Esophagus squamous epithelium (tissue), 5 donors: Measurements from ENCODE around the gene CARS1. TPM values are rescaled to one million over a fixed set of nuclear protein-coding genes. Genes with fewer than 3 reads are reported as not detected.
A peak's percentile ranks its signal among the peaks of the same experiment; 100 is the strongest.

Experiments used
- DNase-seq: peaks from one replicate; lab custom pipeline; 2025; lab: John Stamatoyannopoulos, UW
- H3K27ac ChIP-seq, 4 donors: fragments of 200-600 bp; sonication (generic); one replicate each; pipeline ENCODE4 v1.5.1; 2016 to 2019; ENCODE audit warnings: mild to moderate bottlenecking in 1 of 4
- H3K27me3 ChIP-seq, 4 donors: fragments of 200-600 bp; sonication (generic); 1 replicate in 3 of 4; 2 replicates in 1 of 4; pipeline versions ENCODE4 v1.5.1 to v1.6.0; 2017 to 2021; ENCODE audit warnings: antibody characterized with exemption in 1 of 4
- H3K36me3 ChIP-seq, 3 donors: fragments of 200-600 bp; sonication (generic); one replicate each; pipeline ENCODE4 v1.5.1; 2016 to 2019
- H3K4me1 ChIP-seq, 3 donors: fragments of 200-600 bp; sonication (generic); one replicate each; pipeline ENCODE4 v1.5.1; 2017 to 2019
- H3K4me3 ChIP-seq, 4 donors: fragments of 200-600 bp; sonication (generic); 1 replicate in 3 of 4; 2 replicates in 1 of 4; pipeline ENCODE4 v1.5.1; 2016 to 2019; ENCODE audit warnings: mild to moderate bottlenecking in 2 of 4, moderate library complexity in 1 of 4
- H3K9me3 ChIP-seq, 3 donors: fragments of 200-600 bp; sonication (generic); one replicate each; pipeline ENCODE4 v1.5.1; 2016 to 2019
- POLR2A ChIP-seq, 4 donors: fragments of 450-650 bp; IDR thresholded peaks; one replicate each; pipeline ENCODE4 v1.6.1; 2017; ENCODE audit warnings: antibody characterized with exemption in 4 of 4, mild to moderate bottlenecking in 4 of 4, moderate library complexity in 3 of 4
- WGBS, 2 donors: methylation state at CpG; one replicate each; pipeline ENCODE4 v1.1.5; 2018; 5-methylcytosine and 5-hydroxymethylcytosine counted together
- intact Hi-C: fragments of 100-400 bp; cut with DNase I; formaldehyde crosslinking; loops from one replicate; pipeline ENCODE4 v1.15.0; 2022
- total RNA-seq, 4 donors: library from RNA; depleted of rRNA; stranded (reverse); fragments of >200 nt; gene quantifications; one replicate each; pipeline ENCODE4 v1.1.0, GENCODE V29; 2016
- TF ChIP-seq, protein P1 (sequence below), 6 experiments: fragments of 450-650 bp in 4 of 6; fragments of 200-600 bp in 2 of 6; sonication (generic) in 2 of 6; IDR thresholded peaks; one replicate each; pipeline ENCODE4 v1.5.1; 2016 to 2019; ENCODE audit warnings: antibody characterized with exemption in 6 of 6, mild to moderate bottlenecking in 4 of 6, moderate library complexity in 4 of 6
- donor health status: DM: yes; HTN: yes; CAD: no.

The CARS1 gene
- total RNA-seq, 4 donors from 2014 or later: 22.7 to 35.7 (median 28.4) TPM

DNA sequence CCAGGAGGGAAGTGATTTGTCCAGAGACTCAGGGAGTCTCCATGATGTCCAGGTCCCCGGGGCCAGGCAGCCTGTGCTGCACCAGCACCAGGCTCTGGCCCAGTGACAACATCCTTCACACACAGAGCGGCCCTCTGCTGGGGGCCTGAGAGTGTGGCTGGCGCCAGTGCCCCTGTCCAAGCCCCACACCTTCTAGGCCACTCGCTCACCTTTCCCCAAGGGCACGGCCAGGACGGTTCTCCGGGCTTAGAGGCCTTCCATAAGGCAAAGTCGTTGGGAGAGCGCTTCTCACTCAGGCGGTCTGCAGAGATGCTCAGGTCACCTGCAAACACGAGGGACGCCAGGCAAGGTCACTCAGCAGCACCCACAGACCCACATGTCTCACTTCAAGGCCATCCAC is 37.2 kb downstream of the CARS1 start:
- H3K27me3 ChIP-seq: no peaks in the 10 kb centered on the region
- no peak overlapping the region for H3K27ac ChIP-seq
- DNase-seq: no peak
- WGBS, 2 donors: 90 to 92% methylated on average over 5 to 6 of the region's 12 CpGs
- no peaks in the 10 kb centered on the region for H3K9me3 ChIP-seq
- peaks cover 0 to 34% (median 6%) of the 10 kb centered on the region in 3 donors for H3K4me1 ChIP-seq
- no peak overlapping the region for H3K4me3 ChIP-seq
- TF ChIP-seq, protein P1, sequence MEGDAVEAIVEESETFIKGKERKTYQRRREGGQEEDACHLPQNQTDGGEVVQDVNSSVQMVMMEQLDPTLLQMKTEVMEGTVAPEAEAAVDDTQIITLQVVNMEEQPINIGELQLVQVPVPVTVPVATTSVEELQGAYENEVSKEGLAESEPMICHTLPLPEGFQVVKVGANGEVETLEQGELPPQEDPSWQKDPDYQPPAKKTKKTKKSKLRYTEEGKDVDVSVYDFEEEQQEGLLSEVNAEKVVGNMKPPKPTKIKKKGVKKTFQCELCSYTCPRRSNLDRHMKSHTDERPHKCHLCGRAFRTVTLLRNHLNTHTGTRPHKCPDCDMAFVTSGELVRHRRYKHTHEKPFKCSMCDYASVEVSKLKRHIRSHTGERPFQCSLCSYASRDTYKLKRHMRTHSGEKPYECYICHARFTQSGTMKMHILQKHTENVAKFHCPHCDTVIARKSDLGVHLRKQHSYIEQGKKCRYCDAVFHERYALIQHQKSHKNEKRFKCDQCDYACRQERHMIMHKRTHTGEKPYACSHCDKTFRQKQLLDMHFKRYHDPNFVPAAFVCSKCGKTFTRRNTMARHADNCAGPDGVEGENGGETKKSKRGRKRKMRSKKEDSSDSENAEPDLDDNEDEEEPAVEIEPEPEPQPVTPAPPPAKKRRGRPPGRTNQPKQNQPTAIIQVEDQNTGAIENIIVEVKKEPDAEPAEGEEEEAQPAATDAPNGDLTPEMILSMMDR (IDR thresholded peaks at IDR 0.05): no peak
- TF ChIP-seq POLR2A (IDR thresholded peaks at IDR 0.05): no peak
- peaks cover 34 to 77% (median 47%) of the 10 kb centered on the region in 3 donors for H3K36me3 ChIP-seq
- intact Hi-C loops: no loop called here

DNA sequence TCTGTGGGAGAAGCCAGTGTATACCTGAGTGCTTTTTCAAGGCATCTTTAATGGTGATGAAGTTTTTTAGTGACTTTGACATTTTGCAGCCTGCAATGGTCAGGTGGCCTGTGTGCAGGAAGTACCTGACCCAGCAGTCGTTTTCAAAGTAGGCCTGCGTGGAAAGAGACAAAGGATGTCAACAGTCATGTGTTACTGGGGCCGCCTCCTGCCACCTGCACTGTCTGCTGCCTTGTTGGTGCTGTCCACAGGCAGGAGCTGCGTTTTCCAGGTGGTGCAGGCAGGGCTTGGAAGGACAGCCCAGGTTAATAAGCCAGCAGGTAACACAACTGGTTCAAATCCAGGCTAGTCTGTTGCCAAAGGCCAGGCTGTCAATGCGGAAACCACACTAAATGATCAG is 38.6 kb downstream of the CARS1 start:
- Histone ChIP-seq H3K36me3 (peaks cover 34 to 81% (median 46%) of the 10 kb centered on the region in 3 donors), H3K4me1 (peaks cover 0 to 48% (median 13%) of the 10 kb centered on the region in 3 donors), H3K27me3 (no peaks in the 10 kb centered on the region), H3K27ac (no peak overlapping the region), H3K9me3 (no peaks in the 10 kb centered on the region), H3K4me3 (no peak overlapping the region)
- 62 to 69% methylated on average over 4 of the region's 5 CpGs for WGBS, 2 donors
- intact Hi-C loops: loop anchor here (10.0 kb wide), 1 partner anchor 74 kb away; no protein-coding TSS in a partner anchor
- DNase-seq: no peak
- TF ChIP-seq, protein P1 (IDR thresholded peaks at IDR 0.05): no peak
- no peak for TF ChIP-seq POLR2A (IDR thresholded peaks at IDR 0.05)

DNA sequence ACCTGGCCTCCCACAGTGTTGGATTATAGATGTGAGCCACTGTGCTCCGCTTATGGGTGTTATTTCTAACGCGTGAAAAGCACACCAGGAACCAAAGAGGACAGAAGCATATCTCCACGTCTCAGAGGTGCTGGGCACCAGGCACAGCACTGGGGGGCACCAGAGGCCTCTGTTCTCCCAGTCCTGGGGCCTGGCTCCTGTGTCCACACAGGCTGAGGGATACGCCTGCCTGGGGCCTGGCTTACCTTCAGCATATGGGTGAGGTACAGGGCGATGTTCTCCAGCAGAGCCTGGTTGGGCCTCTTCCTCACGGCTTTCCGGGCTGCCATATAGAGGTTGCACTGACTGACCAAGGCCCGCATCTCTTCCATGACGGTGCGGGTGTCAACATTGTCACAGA is 40.4 kb downstream of the CARS1 start:
- intact Hi-C loops: loop anchor here (10.0 kb wide), 1 partner anchor 72 kb away; no protein-coding TSS in a partner anchor
- no peak overlapping the region for H3K27ac ChIP-seq

DNA sequence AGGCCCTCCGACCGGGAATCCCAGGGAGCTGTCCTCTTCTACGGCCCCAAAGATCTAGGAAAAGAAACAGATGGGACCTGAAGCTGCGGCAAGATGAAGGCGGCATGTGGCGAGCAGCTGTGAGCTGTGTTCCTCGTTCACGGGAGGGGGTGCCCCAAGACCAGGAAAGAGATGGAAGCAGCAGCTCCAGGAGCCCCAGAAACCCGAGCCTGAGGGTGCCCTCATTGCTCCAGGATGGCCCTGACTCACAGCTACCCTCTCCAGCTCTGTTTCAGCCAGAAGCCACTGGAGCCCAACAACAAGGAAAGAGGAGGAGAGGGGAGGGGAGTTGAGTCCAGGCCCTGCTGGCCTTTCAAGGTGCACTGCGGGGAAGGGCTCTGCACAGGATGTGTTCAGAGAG is 41.4 kb downstream of the CARS1 start:
- Histone ChIP-seq H3K9me3 (no peaks in the 10 kb centered on the region), H3K4me1 (peaks cover 0 to 33% (median 15%) of the 10 kb centered on the region in 3 donors), H3K27me3 (no peaks in the 10 kb centered on the region), H3K36me3 (peaks cover 46 to 95% (median 52%) of the 10 kb centered on the region in 3 donors), H3K27ac (no peak overlapping the region), H3K4me3 (no peak overlapping the region)
- DNase-seq: no peak
- TF ChIP-seq, protein P1 (IDR thresholded peaks at IDR 0.05): no peak
- no peak for TF ChIP-seq POLR2A (IDR thresholded peaks at IDR 0.05)
- WGBS, 2 donors: 80 to 86% methylated on average over 5 to 10 of the region's 10 CpGs
- intact Hi-C loops: loop anchor here (10.0 kb wide), 1 partner anchor 71 kb away; no protein-coding TSS in a partner anchor

More for the DNA sequence above, 40.4 kb downstream of the CARS1 start:
- no peak for DNase-seq
- Histone ChIP-seq H3K4me3 (no peak overlapping the region), H3K9me3 (no peaks in the 10 kb centered on the region), H3K36me3 (peaks cover 41 to 85% (median 46%) of the 10 kb centered on the region in 3 donors), H3K4me1 (peaks cover 0 to 42% (median 15%) of the 10 kb centered on the region in 3 donors), H3K27me3 (no peaks in the 10 kb centered on the region)
- TF ChIP-seq, protein P1 (IDR thresholded peaks at IDR 0.05): no peak
- TF ChIP-seq POLR2A (IDR thresholded peaks at IDR 0.05): no peak
- 93 to 95% methylated on average over 3 to 4 of the region's 11 CpGs for WGBS, 2 donors

GRCh38 chr11:3014943-3015342 is 42.3 kb downstream of the CARS1 start:
- peaks cover 0 to 30% (median 15%) of the 10 kb centered on the region in 3 donors for H3K4me1 ChIP-seq
- intact Hi-C loops: loop anchor here (10.0 kb wide), 1 partner anchor 70 kb away; no protein-coding TSS in a partner anchor
- WGBS, 2 donors: 43 to 72% methylated on average over 2 to 3 of the region's 4 CpGs
- DNase-seq: no peak
- H3K36me3 ChIP-seq: peaks cover 50 to 100% (median 60%) of the 10 kb centered on the region in 3 donors
- no peaks in the 10 kb centered on the region for H3K27me3 ChIP-seq
- TF ChIP-seq, protein P1 (IDR thresholded peaks at IDR 0.05): no peak
- no peak for TF ChIP-seq POLR2A (IDR thresholded peaks at IDR 0.05)
- no peak overlapping the region for H3K4me3 ChIP-seq
- H3K27ac ChIP-seq: peak overlapping the region in 3 of 4 donors; percentile 14 to 76 (median 60)
- no peaks in the 10 kb centered on the region for H3K9me3 ChIP-seq
